Adrenal gland (tissue), 12 donors: Measurements from ENCODE around the gene SERPINB12. TPM values are rescaled to one million over a fixed set of nuclear protein-coding genes. Genes with fewer than 3 reads are reported as not detected.

Experiments
- DNase-seq, 7 donors: peaks; one replicate each; pipeline ENCODE4 v3.0.0-alpha.2; 2019 to 2020
- H3K27ac ChIP-seq, 5 donors: fragments of 200-600 bp; sonication (generic) in 4 of 5; 1 replicate in 3 of 5; 2 replicates in 2 of 5; pipeline versions ENCODE4 v1.5.1 to v1.8.0; 2016 to 2020; ENCODE audit warnings: mild to moderate bottlenecking in 1 of 5
- H3K27me3 ChIP-seq: fragments of 200-600 bp; 2 replicates; pipeline ENCODE4 v1.8.0; 2021
- H3K36me3 ChIP-seq, 2 donors: fragments of 200-600 bp; replicated peaks in 1 of 2; 1 replicate in 1 of 2; 2 replicates in 1 of 2; pipeline versions ENCODE4 v1.5.1 to v1.8.0; 2018 to 2022
- H3K4me1 ChIP-seq, 2 donors: fragments of 200-600 bp; replicated peaks in 1 of 2; 1 replicate in 1 of 2; 2 replicates in 1 of 2; pipeline versions ENCODE4 v1.5.1 to v1.8.0; 2018 to 2021
- H3K4me3 ChIP-seq, 4 donors: fragments of 200-600 bp; sonication (generic) in 3 of 4; one replicate each; pipeline ENCODE4 v1.5.1; 2016 to 2018
- H3K9me3 ChIP-seq, 3 donors: fragments of 200-600 bp; sonication (generic) in 1 of 3; replicated peaks in 1 of 3; 1 replicate in 2 of 3; 2 replicates in 1 of 3; pipeline versions ENCODE4 v1.5.1 to v1.8.0; 2016 to 2021
- CTCF ChIP-seq, 6 experiments: fragments of 450-650 bp in 4 of 6; fragments of 200-600 bp in 2 of 6; sonication (generic) in 1 of 6; IDR thresholded peaks; 1 replicate in 5 of 6; 2 replicates in 1 of 6; pipeline versions ENCODE4 v1.5.1 to v1.8.0; 2016 to 2021; ENCODE audit warnings: antibody characterized with exemption in 6 of 6, mild to moderate bottlenecking in 2 of 6, moderate library complexity in 1 of 6
- POLR2A ChIP-seq, 2 donors: fragments of 450-650 bp; IDR thresholded peaks; one replicate each; pipeline ENCODE4 v1.6.1; 2017; ENCODE audit warnings: antibody characterized with exemption in 2 of 2, mild to moderate bottlenecking in 2 of 2, moderate library complexity in 1 of 2
- WGBS, 4 donors: extraction: QIAGEN DNeasy Blood & Tissue Kit in 2 of 4; methylation state at CpG; one replicate each; pipeline versions ENCODE4 v1.1.5 to v1.1.7; 2013 to 2017; 5-methylcytosine and 5-hydroxymethylcytosine counted together
- intact Hi-C, 2 donors: fragments of 100-400 bp; cut with DNase I; formaldehyde crosslinking; loops; one replicate each; pipeline versions ENCODE4 v1.14.1 to v1.15.0; 2022 to 2023
- polyA plus RNA-seq, 3 donors: library from polyadenylated mRNA; stranded (reverse); fragments of 200-250 nt in 2 of 3; fragments of 350-450 nt in 1 of 3; fragmentation: Illumina TruSeq in 1 of 3; extraction: RNeasy Lipid Tissue Mini Kit (QIAGEN cat#74804) in 1 of 3; gene quantifications; one replicate each; pipeline ENCODE4 v1.2.3, GENCODE V29; 2013 to 2014
- total RNA-seq, 9 donors: library from RNA; depleted of rRNA in 4 of 9; stranded (reverse); fragments of >200 nt in 4 of 9; fragments of 120-200 nt in 1 of 9; fragmentation: NEBNext Ultra II Directional in 1 of 9; extraction: Animal tissue kit (Norgen Biotek cat#: 25700) in 1 of 9; gene quantifications; one replicate each; pipeline versions ENCODE4 v1.1.0 to v1.2.4, GENCODE V29; 2013 to 2023
- donor health status: healthy with polysubstance abuse.
- donor health status: Bipolar disorder and iron deficiency.
- donor health status: DM: yes; HTN: yes; CAD: no.
- donor health status: DM: no; HTN: no; CAD: no.
- donor health status: DM: no; HTN: no; CAD: no.
- donor health status: DM: yes; HTN: yes; CAD: no.

Gene SERPINB12
- total and polyA plus RNA-seq, 12 donors, result 0.17 TPM; not detected in 11

GRCh38 chr18:63578357-63578958 is 36.3 kb downstream of the SERPINB12 start:
- Histone ChIP-seq H3K27ac (no peak overlapping the region), H3K27me3 (peaks cover 7% of the 10 kb centered on the region), H3K4me1 (no peaks in the 10 kb centered on the region), H3K9me3 (no peaks in the 10 kb centered on the region), H3K4me3 (no peak overlapping the region), H3K36me3 (no peaks in the 10 kb centered on the region)
- intact Hi-C loops, result loop anchor here in 1 of 2 donors (5.0 kb wide), 1 partner anchor 61 kb away; no protein-coding TSS in a partner anchor
- TF ChIP-seq POLR2A (IDR thresholded peaks at IDR 0.05), result no peak
- TF ChIP-seq CTCF (IDR thresholded peaks at IDR 0.05), result peak; percentile 53 to 94 (median 74)
- DNase-seq, result peak in 3 of 7 donors; percentile 18 to 51 (median 37)
- WGBS, 4 donors, result 5 to 13% (median 7%) methylated on average over 5 of the region's 5 CpGs

- 25 to 63% (median 44%) methylated on average over 2 of the region's 2 CpGs for WGBS, 4 donors
- intact Hi-C loops, result loop anchor here in 1 of 2 donors (5.0 kb wide), 1 partner anchor 62 kb away; no protein-coding TSS in a partner anchor
- peaks cover 7% of the 10 kb centered on the region for H3K27me3 ChIP-seq
- H3K27ac ChIP-seq, result no peak overlapping the region
- no peaks in the 10 kb centered on the region for H3K4me1 ChIP-seq
- H3K36me3 ChIP-seq, result no peaks in the 10 kb centered on the region
- no peak for TF ChIP-seq POLR2A (IDR thresholded peaks at IDR 0.05)
- TF ChIP-seq CTCF (IDR thresholded peaks at IDR 0.05), result no peak
- no peaks in the 10 kb centered on the region for H3K9me3 ChIP-seq
- H3K4me3 ChIP-seq, result no peak overlapping the region
- no peak for DNase-seq
Observed at GRCh38 chr18:63579616-63580015, 37.4 kb downstream of the SERPINB12 start.

- Histone ChIP-seq H3K4me3 (no peak overlapping the region), H3K9me3 (no peaks in the 10 kb centered on the region), H3K4me1 (no peaks in the 10 kb centered on the region), H3K27ac (no peak overlapping the region), H3K27me3 (peaks cover 4% of the 10 kb centered on the region), H3K36me3 (no peaks in the 10 kb centered on the region)
- intact Hi-C loops, result no loop called here
- no peak for DNase-seq
- TF ChIP-seq CTCF (IDR thresholded peaks at IDR 0.05) (no peak), POLR2A (IDR thresholded peaks at IDR 0.05) (no peak)
- WGBS, 4 donors, result 67 to 82% (median 73%) methylated on average over 4 of the region's 4 CpGs
Observed at GRCh38 chr18:63585988-63586387, 43.8 kb downstream of the SERPINB12 start.

GRCh38 chr18:63586431-63586830 is 44.3 kb downstream of the SERPINB12 start:
- WGBS, 4 donors, result 73 to 87% (median 82%) methylated on average over 4 of the region's 4 CpGs

More at GRCh38 chr18:63586431-63586830, 44.3 kb downstream of the SERPINB12 start:
- no peak for TF ChIP-seq POLR2A (IDR thresholded peaks at IDR 0.05)
- TF ChIP-seq CTCF (IDR thresholded peaks at IDR 0.05), result no peak
- intact Hi-C loops, result no loop called here
- Histone ChIP-seq H3K9me3 (no peaks in the 10 kb centered on the region), H3K27me3 (peaks cover 4% of the 10 kb centered on the region), H3K4me1 (no peaks in the 10 kb centered on the region), H3K27ac (no peak overlapping the region), H3K4me3 (no peak overlapping the region), H3K36me3 (no peaks in the 10 kb centered on the region)
- no peak for DNase-seq
